ENCODE measurements around the gene ASAH2. TPM values are rescaled to one million over a fixed set of nuclear protein-coding genes. Genes with fewer than 3 reads are reported as not detected.

ASAH2 gene
- total RNA-seq (1 to 10 TPM in 1 of 2 donors, under 1 TPM in 1; 0.68 to 4.5 TPM), polyA plus RNA-seq (ENCODE audit: insufficient read length in 6 of 6) (1 to 10 TPM in 5 of 6 donors, under 1 TPM in 1; 0.70 to 4.6 (median 2.7) TPM)
- long read RNA-seq, donor 1, result 0 reads
- long read RNA-seq, donor 2, result 0 reads
- long read RNA-seq, donor 3, result 0 reads
- long read RNA-seq, donor 4, result 0 reads
- long read RNA-seq, donor 5, result 0 reads
- long read RNA-seq, donor 6, result 0 reads
- long read RNA-seq, donor 7, result 0 reads
- long read RNA-seq, donor 8, result 0 reads
- long read RNA-seq, donor 9, result 0 reads
- long read RNA-seq, donor 10, result 0 reads
- long read RNA-seq, donor 11, result 0 reads
- long read RNA-seq, donor 12, result 0 reads

DNA sequence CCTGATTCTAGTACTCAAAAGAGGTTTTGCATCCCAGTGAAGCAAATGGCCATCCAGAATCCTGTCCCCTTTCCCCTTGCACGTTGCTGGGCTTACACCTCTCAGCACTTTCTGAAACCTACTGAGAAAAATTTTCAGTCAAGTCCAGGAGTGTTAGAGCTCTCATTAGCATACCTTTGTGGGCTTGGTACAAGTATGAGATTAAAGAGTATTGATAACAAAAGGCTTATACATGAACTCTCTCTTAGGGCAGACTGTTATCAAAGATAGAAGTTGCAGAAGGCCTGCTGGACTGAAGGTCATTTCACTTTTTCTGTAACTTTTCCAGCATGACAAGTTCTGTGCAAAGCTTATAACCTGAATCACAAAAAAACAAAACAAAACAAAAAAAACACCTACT, at the start of gene ASAH2:
Gene ASAH2, minus strand, starts transcription at position 123 of the 400 bp plus-strand sequence. CDS start 2,906 bp downstream, outside the sequence.
- no peaks in the 10 kb centered on the region for H3K9me3 ChIP-seq
- TF ChIP-seq CTCF (IDR thresholded peaks at IDR 0.05), result no peak
- no peak within 1 kb of the TSS for H3K27ac ChIP-seq
- DNase-seq (no peak), ATAC-seq (no peak)
- H3K4me3 ChIP-seq, result no peak within 1 kb of the TSS
- H3K36me3 ChIP-seq, result no peaks in the 10 kb centered on the region
- no peaks in the 10 kb centered on the region for H3K4me1 ChIP-seq
- H3K27me3 ChIP-seq, result no peaks in the 10 kb centered on the region
- intact Hi-C loops (cut with DNase I), result no loop called here

- TF ChIP-seq CTCF (IDR thresholded peaks at IDR 0.05), result no peak
- H3K36me3 ChIP-seq, result no peaks in the 10 kb centered on the region
- no peak for DNase-seq
- no peaks in the 10 kb centered on the region for H3K27me3 ChIP-seq
- no peak overlapping the region for H3K4me3 ChIP-seq
- no peak for ATAC-seq
- no peaks in the 10 kb centered on the region for H3K4me1 ChIP-seq
- H3K9me3 ChIP-seq, result peaks cover 0 to 6% of the 10 kb centered on the region in 2 donors
- intact Hi-C loops (cut with DNase I), result no loop called here
- H3K27ac ChIP-seq, result no peak overlapping the region
Measured at GRCh38 chr10:50299948-50300669, 48.8 kb upstream of the ASAH2 start.

DNA sequence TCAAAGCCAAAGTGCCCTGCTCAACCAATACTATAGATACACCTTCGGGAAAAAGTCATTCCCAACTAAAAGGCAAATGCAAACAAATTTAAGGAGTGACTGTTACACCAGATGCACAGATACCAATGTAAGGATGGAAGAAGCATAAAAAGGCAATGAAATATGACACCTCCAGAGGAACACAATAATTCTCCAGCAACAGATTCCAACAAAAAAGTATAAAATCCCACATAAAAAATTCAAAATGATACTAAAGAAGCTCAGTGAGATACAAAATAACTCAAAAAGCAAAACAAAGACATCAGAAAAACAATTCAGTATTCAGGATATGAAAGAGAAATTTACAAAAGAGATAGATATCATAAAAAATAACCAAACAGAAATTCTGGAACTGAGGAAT, 44.1 kb upstream of the ASAH2 start:
- peaks cover 0 to 6% of the 10 kb centered on the region in 2 donors for H3K9me3 ChIP-seq
- no peaks in the 10 kb centered on the region for H3K36me3 ChIP-seq
- ATAC-seq, result no peak
- intact Hi-C loops (cut with DNase I), result no loop called here
- H3K27ac ChIP-seq, result no peak overlapping the region
- DNase-seq, result no peak
- no peaks in the 10 kb centered on the region for H3K27me3 ChIP-seq
- no peak overlapping the region for H3K4me3 ChIP-seq
- no peak for TF ChIP-seq CTCF (IDR thresholded peaks at IDR 0.05)
- H3K4me1 ChIP-seq, result no peaks in the 10 kb centered on the region

DNA sequence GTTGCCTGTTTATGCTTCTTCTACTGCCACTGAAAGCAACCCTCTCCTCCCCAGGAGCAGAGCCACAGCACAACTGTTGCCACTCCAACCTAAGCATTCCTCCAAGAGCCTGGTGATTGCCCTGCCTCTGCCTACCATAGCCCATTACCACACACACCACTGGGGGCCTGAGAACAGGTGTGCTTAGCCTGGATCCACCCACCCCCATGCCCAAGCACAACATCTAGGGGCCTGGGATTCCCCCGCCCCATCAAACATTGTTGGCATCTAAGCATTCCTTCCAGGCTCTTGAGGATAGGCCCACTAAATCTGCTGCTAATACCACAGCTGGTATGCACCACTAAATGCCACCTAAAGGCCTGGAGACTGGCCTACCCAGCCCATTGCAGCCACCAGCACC, 43.3 kb upstream of the ASAH2 start:
- no peak overlapping the region for H3K27ac ChIP-seq
- TF ChIP-seq CTCF (IDR thresholded peaks at IDR 0.05), result no peak
- H3K4me1 ChIP-seq, result no peaks in the 10 kb centered on the region
- DNase-seq (no peak), ATAC-seq (no peak)
- intact Hi-C loops (cut with DNase I), result no loop called here
- peaks cover 0 to 6% of the 10 kb centered on the region in 2 donors for H3K9me3 ChIP-seq
- no peak overlapping the region for H3K4me3 ChIP-seq
- H3K27me3 ChIP-seq, result no peaks in the 10 kb centered on the region
- H3K36me3 ChIP-seq, result no peaks in the 10 kb centered on the region

DNA sequence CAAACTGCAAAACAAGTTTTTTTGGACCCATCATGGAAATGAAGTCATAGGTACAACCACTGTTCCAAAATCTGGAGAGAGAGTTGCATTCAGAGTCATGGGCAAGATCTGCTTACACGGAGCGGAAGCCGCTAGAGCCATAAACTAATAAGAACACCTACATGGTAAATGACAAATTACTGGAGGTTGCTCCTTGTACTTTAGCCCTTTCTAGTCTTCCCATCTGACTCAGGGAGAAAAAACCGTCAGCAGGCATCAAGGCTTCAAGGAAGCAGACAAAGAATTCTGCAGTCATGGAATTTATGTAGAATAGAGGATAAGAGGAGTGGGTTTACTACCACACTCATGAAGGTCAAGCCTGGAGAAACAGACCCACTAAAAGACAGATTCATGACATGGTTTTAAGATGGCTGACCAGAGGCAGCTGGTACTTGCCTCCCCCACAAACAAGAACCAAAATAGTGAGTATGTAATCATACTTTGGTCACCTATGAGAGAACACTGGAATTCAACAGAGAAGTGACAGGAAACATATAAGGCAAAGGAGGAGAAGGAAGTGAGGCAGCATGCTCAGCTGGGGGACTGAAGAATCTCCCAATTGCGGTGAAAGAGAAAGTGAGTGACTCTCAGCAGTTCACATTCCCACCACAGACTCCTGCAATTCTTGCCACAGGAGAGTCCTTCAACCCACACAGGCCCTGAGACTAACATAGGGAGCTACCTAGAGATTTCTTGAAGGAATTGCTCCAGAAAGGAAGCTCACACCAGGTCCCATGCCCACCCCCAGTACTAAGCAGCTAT, 42.4 kb upstream of the ASAH2 start:
- Histone ChIP-seq H3K27me3 (no peaks in the 10 kb centered on the region), H3K27ac (no peak overlapping the region), H3K4me1 (no peaks in the 10 kb centered on the region), H3K9me3 (peaks cover 0 to 6% of the 10 kb centered on the region in 2 donors), H3K36me3 (no peaks in the 10 kb centered on the region), H3K4me3 (no peak overlapping the region)
- TF ChIP-seq CTCF (IDR thresholded peaks at IDR 0.05), result no peak
- no peak for DNase-seq
- no peak for ATAC-seq
- intact Hi-C loops (cut with DNase I), result no loop called here
